ENCODE results near the gene NOS3. TPM values are rescaled to one million over a fixed set of nuclear protein-coding genes. Genes with fewer than 3 reads are reported as not detected.

Gene NOS3
- total and polyA plus RNA-seq, 9 of the 15 experiments (the other 6 are each of a cell fraction or from before 2014, with no cell fraction given), result 1.1 to 121 (median 23.6) TPM

GRCh38 chr7:151025924-151026671, 35.3 kb downstream of the NOS3 start (continued):
- TF ChIP-seq PATZ1 (CRISPR knock-in tag; IDR thresholded peaks at IDR 0.05; ENCODE audit: borderline replicate concordance) (no peak), MAFK (IDR thresholded peaks at IDR 0.05; ENCODE audit: low read length) (peak; percentile 66), BDP1 (IDR thresholded peaks at IDR 0.05; ENCODE audit: insufficient read depth, insufficient read length) (no peak), CEBPG (CRISPR knock-in tag; IDR thresholded peaks at IDR 0.05) (peak; percentile 26; the same call in 1 of the 2 replicates), CEBPG (tag; conservative IDR thresholded peaks at IDR 0.05 in 1 of 2, IDR thresholded peaks at IDR 0.05 in 1 of 2) (no peak), CXXC5 (CRISPR knock-in tag; IDR thresholded peaks at IDR 0.05) (0 out of 2 replicates have a peak, but pooled peaks have one; percentile 7), L3MBTL2 (IDR thresholded peaks at IDR 0.05) (no peak), POLR2AphosphoS5 (IDR thresholded peaks at IDR 0.05; ENCODE audit: control insufficient read depth, insufficient read depth, low read depth, low read length) (0 out of 2 replicates have a peak, but pooled peaks have one; percentile 34), HNRNPL (IDR thresholded peaks at IDR 0.05; ENCODE audit: low read depth, low read length) (no peak), PTTG1 (tag; IDR thresholded peaks at IDR 0.05; ENCODE audit: low read depth) (no peak), PRDM10 (IDR thresholded peaks at IDR 0.05; ENCODE audit: partially characterized antibody) (no peak), CBFA2T2 (conservative IDR thresholded peaks at IDR 0.05) (peak; percentile 60), MAX (CRISPR knock-in tag; IDR thresholded peaks at IDR 0.05) (peak; percentile 62), TEAD1 (CRISPR knock-in tag; IDR thresholded peaks at IDR 0.05) (no peak), ZNF316 (IDR thresholded peaks at IDR 0.05) (peak; percentile 95), SP2 (IDR thresholded peaks at IDR 0.05; ENCODE audit: extremely low read depth, low read depth, low read length, poor library complexity, severe bottlenecking) (no peak), ZNF639 (CRISPR knock-in tag; conservative IDR thresholded peaks at IDR 0.05 in 1 of 2, IDR thresholded peaks at IDR 0.05 in 1 of 2) (no peak), ZBED1 (IDR thresholded peaks at IDR 0.05) (0 out of 2 replicates have a peak, but pooled peaks have one; percentile 68), ZNF12 (CRISPR knock-in tag; IDR thresholded peaks at IDR 0.05) (no peak; the same call in 1 of the 2 replicates), FOXA3 (CRISPR knock-in tag; conservative IDR thresholded peaks at IDR 0.05 in 1 of 2, IDR thresholded peaks at IDR 0.05 in 1 of 2) (0 out of 4 replicates have a peak, but pooled peaks of 1 of the 2 experiments have one; percentile 45)

Measured in K562 (cell line).